Endothelial cell of umbilical vein (primary cell): ENCODE results near the gene TUBB8B. TPM values are rescaled to one million over a fixed set of nuclear protein-coding genes. Genes with fewer than 3 reads are reported as not detected.
"Not testable (repeated sequence)": the region's sequence is repeated elsewhere in the genome, so short reads cannot be mapped to it uniquely, and the experiment has no call there.

Experiments
- BruUV-seq: library from RNA; stranded (reverse); fragments of 400-500 nt; replicated peaks from 2 replicates; lab custom pipeline; 2021; lab: Mats Ljungman, UMichigan
- CTCF ChIA-PET: fragments of 300-600, 350-600 bp; sonication (Branson Sonifier 250); formaldehyde crosslinking; loops from one replicate; lab custom pipeline; 2021; ENCODE audit warnings: antibody characterized with exemption, inconsistent platforms; lab: Charles Lee
- POLR2A ChIA-PET: fragments of 300-600, 350-600 bp; sonication (Branson Sonifier 250); formaldehyde crosslinking; loops from one replicate; lab custom pipeline; 2021; ENCODE audit warnings: antibody characterized with exemption, inconsistent platforms; lab: Charles Lee
- DNase-seq: peaks from one replicate; pipeline ENCODE4 v3.0.0-alpha.2; 2011; ENCODE audit warnings: low read depth, low spot score
- FAIRE-seq: peaks from 2 replicates; lab custom pipeline; 2011; peaks lifted over from hg19 to GRCh38; lab: Jason Lieb, UNC
- H2AFZ ChIP-seq: 2 replicates; pipeline ENCODE4 v1.6.0; 2012; ENCODE audit warnings: low read depth, low read length, control low read depth, inconsistent platforms
- H3K27ac ChIP-seq: 2 replicates; pipeline ENCODE4 v1.5.1; 2011; ENCODE audit warnings: low read depth, mild to moderate bottlenecking, control low read depth, low read length, moderate library complexity; ENCODE audit not compliant: insufficient read depth
- H3K27me3 ChIP-seq, 2 experiments: 2 replicates each; pipeline versions ENCODE4 v1.6.0 to v1.6.1; 2011; ENCODE audit warnings: low read length in 2 of 2, mixed read lengths in 1 of 2; ENCODE audit not compliant: control insufficient read depth in 2 of 2, insufficient read depth in 2 of 2
- H3K36me3 ChIP-seq, 2 experiments: 2 replicates in 1 of 2; 3 replicates in 1 of 2; pipeline ENCODE4 v1.5.1; 2011; ENCODE audit warnings: low read length in 2 of 2, mild to moderate bottlenecking in 1 of 2, moderate library complexity in 1 of 2; ENCODE audit not compliant: control insufficient read depth in 2 of 2, insufficient read depth in 2 of 2; ENCODE audit errors: extremely low read depth in 1 of 2
- H3K4me1 ChIP-seq: 3 replicates; pipeline ENCODE4 v1.5.1; 2011; ENCODE audit warnings: mild to moderate bottlenecking, low read length; ENCODE audit not compliant: control insufficient read depth, insufficient read depth; ENCODE audit errors: extremely low read depth
- H3K4me2 ChIP-seq: 2 replicates; pipeline ENCODE4 v1.6.1; 2011; ENCODE audit warnings: low read length, control low read depth, mixed read lengths; ENCODE audit not compliant: insufficient read depth
- H3K4me3 ChIP-seq, 3 experiments: fragments of 200-600 bp in 1 of 3; sonication (generic), shearing (Covaris generic) in 1 of 3; replicated peaks in 1 of 3; 2 replicates each; pipeline ENCODE4 v1.5.1; 2011 to 2016; ENCODE audit warnings: control low read depth in 3 of 3, low read length in 3 of 3, mild to moderate bottlenecking in 2 of 3, inconsistent platforms in 1 of 3, low read depth in 1 of 3, moderate library complexity in 1 of 3; ENCODE audit not compliant: insufficient read depth in 1 of 3
- H3K79me2 ChIP-seq: 2 replicates; pipeline ENCODE4 v1.6.0; 2012; ENCODE audit warnings: low read length, inconsistent platforms; ENCODE audit not compliant: control insufficient read depth, insufficient read depth
- H3K9ac ChIP-seq: replicated peaks from 2 replicates; pipeline ENCODE3; 2011; ENCODE audit warnings: low read length, control low read depth; ENCODE audit not compliant: insufficient read depth; ENCODE audit errors: extremely low read depth
- H3K9me1 ChIP-seq: replicated peaks from 3 replicates; pipeline ENCODE4 v1.6.0; 2011; ENCODE audit warnings: mild to moderate bottlenecking, low read length; ENCODE audit not compliant: control insufficient read depth, insufficient read depth; ENCODE audit errors: extremely low read depth
- H3K9me3 ChIP-seq: replicated peaks from 2 replicates; pipeline ENCODE4 v1.5.1; 2012; ENCODE audit warnings: low read length, inconsistent platforms; ENCODE audit not compliant: control insufficient read depth, insufficient read depth
- H4K20me1 ChIP-seq: replicated peaks from 2 replicates; pipeline ENCODE3; 2011; ENCODE audit warnings: mild to moderate bottlenecking, low read length; ENCODE audit not compliant: control insufficient read depth, insufficient read depth; ENCODE audit errors: extremely low read depth
- dilution Hi-C: fragments of 300-500 bp; cut with MboI; formaldehyde crosslinking; loops from one replicate; pipeline ENCODE4 v1.15.0; 2019; ENCODE audit warnings: low sequenced_read_pairs; ENCODE audit not compliant: extremely low pct_ligation_motif_present
- intact Hi-C: fragments of 100-400 bp; cut with micrococcal nuclease; formaldehyde crosslinking; loops from one replicate; pipeline ENCODE4 v1.10.0; 2022
- polyA plus RNA-seq, 4 experiments: library from polyadenylated mRNA; depleted of rRNA in 3 of 4; stranded (reverse) in 3 of 4; unstranded in 1 of 4; fragments of >200 nt; gene quantifications; 2 replicates each; pipeline versions ENCODE4 v1.2.1 to v1.2.3, GENCODE V29; 2011 to 2012; ENCODE audit warnings: missing spikeins in 1 of 4
- total RNA-seq: library from RNA; stranded (reverse); gene quantifications from 2 replicates; pipeline ENCODE4 v1.2.3, GENCODE V29; 2021

The TUBB8B gene
- total and polyA plus RNA-seq, 2 donors (not counting 3 experiments of a cell fraction or from before 2014, with no cell fraction given), result 0.23 to 1.1 TPM

DNA sequence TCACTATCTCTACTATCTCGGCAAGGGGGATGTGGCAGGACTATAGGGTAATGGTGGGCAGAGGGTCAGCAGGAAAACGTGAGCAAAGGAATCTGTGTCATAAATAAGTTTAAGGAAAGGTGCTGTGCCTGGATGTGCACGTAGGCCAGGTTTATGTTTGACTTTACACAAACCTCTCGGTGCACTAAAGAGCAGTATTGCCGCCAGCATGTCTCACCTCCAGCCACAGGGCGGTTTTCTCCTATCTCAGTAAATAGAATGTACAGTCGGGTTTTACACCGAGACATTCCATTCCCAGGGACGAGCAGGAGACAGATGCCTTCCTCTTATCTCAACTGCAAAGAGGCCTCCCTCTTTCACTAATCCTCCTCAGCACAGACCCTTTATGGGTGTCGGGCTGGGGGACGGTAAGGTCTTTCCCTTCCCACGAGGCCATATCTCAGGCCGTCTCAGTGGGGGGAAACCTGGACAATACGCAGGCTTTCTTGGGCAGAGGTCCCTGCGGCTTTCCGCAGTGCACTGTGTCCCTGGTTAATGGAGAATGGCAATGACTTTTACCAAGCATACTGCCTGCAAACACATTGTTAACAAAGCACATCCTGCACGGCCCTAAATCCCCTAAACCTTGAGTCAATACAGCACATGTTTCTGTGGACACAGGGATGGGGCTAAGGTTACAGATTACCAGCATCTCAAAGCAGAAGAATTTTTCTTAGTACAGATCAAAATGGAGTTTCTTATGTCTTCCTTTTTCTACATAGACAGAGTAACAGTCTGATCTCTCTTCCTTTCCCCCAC, 41.2 kb upstream of the TUBB8B start:
- BruUV-seq, DNase-seq, H3K27me3 ChIP-seq, H3K79me2 ChIP-seq, H3K4me3 ChIP-seq, H4K20me1 ChIP-seq, H3K9me1 ChIP-seq, H3K4me1 ChIP-seq, H3K4me2 ChIP-seq, H3K27ac ChIP-seq, dilution Hi-C loops, H3K36me3 ChIP-seq, intact Hi-C loops, H2AFZ ChIP-seq, FAIRE-seq, H3K9ac ChIP-seq, H3K9me3 ChIP-seq, CTCF ChIA-PET, POLR2A ChIA-PET: not testable (repeated sequence)

DNA sequence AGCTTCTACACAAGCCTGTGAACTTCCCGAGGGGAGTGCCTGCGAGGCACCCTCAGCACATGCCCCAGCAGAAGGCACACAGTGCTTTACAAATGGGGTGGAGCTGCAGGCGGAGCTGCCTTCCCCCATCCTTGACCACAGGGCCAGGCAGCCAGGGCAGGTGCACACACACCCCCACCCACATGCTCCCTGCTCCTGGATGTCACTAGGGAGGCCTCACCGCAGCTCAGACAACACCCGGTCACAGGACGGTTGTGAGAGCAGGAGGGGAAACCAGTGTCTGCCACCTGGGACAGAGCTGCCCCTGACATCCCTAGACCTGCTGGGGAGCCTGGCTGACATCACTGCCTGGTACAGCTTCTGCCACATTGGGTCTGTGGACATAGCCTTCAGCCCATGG, 39.7 kb upstream of the TUBB8B start:
- FAIRE-seq, H3K4me1 ChIP-seq, DNase-seq, H4K20me1 ChIP-seq, H2AFZ ChIP-seq, intact Hi-C loops, POLR2A ChIA-PET, H3K36me3 ChIP-seq, H3K4me2 ChIP-seq, H3K27ac ChIP-seq, H3K9me3 ChIP-seq, H3K27me3 ChIP-seq, H3K9ac ChIP-seq, H3K9me1 ChIP-seq, BruUV-seq, H3K4me3 ChIP-seq, H3K79me2 ChIP-seq, dilution Hi-C loops, CTCF ChIA-PET: not testable (repeated sequence)

DNA sequence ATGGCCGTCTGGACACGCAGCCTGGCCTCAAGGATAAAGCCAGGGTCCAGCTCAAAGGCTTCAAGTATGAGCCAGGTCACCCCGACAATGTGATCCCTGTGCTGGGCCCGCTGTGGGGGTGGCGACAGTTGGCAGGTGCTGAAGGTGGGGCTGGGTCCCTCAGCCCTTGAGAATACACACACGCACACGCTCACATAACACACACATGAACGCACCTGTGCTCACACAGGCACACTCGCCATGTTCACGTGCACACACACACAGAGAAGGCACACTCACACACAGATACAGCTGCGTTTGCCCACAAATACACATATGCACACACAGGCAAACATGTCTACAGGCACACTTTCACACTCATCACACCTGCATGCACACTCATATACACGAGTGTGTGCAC, 35.4 kb upstream of the TUBB8B start:
- H3K79me2 ChIP-seq, H3K4me2 ChIP-seq, H2AFZ ChIP-seq, H3K27me3 ChIP-seq, DNase-seq, CTCF ChIA-PET, intact Hi-C loops, FAIRE-seq, H3K9ac ChIP-seq, H3K27ac ChIP-seq, H3K9me3 ChIP-seq, H4K20me1 ChIP-seq, H3K9me1 ChIP-seq, H3K4me1 ChIP-seq, dilution Hi-C loops, H3K4me3 ChIP-seq, POLR2A ChIA-PET, H3K36me3 ChIP-seq, BruUV-seq: not testable (repeated sequence)

DNA sequence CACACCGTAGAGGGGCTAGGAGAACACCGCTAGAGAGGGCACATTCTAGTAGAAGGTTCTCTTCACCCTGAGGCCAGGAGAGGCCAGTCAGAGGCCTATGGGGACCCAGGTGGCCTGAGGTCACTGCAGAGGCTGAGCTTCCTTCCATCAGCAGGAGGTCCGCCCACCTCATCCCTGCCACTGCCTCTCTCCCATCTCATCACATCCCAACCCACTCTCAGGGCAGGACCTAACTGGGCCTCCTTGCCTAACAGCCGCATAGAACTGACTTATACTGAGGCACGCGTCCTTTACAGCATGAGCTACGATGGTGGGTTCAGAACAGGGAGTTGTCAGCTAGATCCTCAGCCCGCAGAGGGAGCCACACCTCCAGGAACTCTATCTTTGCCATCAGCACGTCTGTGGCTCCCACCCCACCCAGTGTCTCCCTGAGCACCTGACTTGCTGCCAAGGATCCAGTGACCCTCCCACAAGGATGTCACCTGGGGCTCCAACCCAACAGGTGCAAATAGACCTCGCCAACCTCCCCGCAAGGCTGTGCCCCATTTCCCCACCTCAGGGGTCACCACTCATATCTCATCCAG, 33.3 kb upstream of the TUBB8B start:
- not testable (repeated sequence) for FAIRE-seq, H3K4me2 ChIP-seq

More for the DNA sequence above, 33.3 kb upstream of the TUBB8B start:
- H3K4me3 ChIP-seq, H3K9ac ChIP-seq, H3K9me3 ChIP-seq, intact Hi-C loops, H4K20me1 ChIP-seq, H3K27me3 ChIP-seq, H3K4me1 ChIP-seq, DNase-seq, H3K79me2 ChIP-seq, H3K27ac ChIP-seq, CTCF ChIA-PET, BruUV-seq, H3K36me3 ChIP-seq, dilution Hi-C loops, POLR2A ChIA-PET, H3K9me1 ChIP-seq, H2AFZ ChIP-seq: not testable (repeated sequence)
